Stomach (tissue), 4 donors: Measurements from ENCODE around the gene CCDC148.
A peak's percentile ranks its signal among the peaks of the same experiment; 100 is the strongest.

Source experiments
- EP300 ChIP-seq: sonication (generic); formaldehyde crosslinking; IDR thresholded peaks from one replicate; pipeline ENCODE4 v1.6.1; 2017; ENCODE audit warnings: antibody characterized with exemption
- POLR2A ChIP-seq, 4 donors: fragments of 450-650 bp; IDR thresholded peaks; one replicate each; pipeline ENCODE4 v1.6.1; 2016; ENCODE audit warnings: antibody characterized with exemption in 4 of 4, control low read depth in 2 of 4, mild to moderate bottlenecking in 1 of 4, moderate library complexity in 1 of 4
- POLR2AphosphoS5 ChIP-seq, 3 donors: sonication (generic); formaldehyde crosslinking; IDR thresholded peaks; one replicate each; pipeline ENCODE4 v1.6.1; 2016; ENCODE audit warnings: antibody characterized with exemption in 3 of 3
- TF ChIP-seq, protein P1 (sequence below), 7 experiments: fragments of 450-650 bp in 4 of 7; fragments of 200-600 bp in 3 of 7; sonication (generic) in 3 of 7; IDR thresholded peaks; one replicate each; pipeline ENCODE4 v1.5.1; 2016 to 2019; ENCODE audit warnings: antibody characterized with exemption in 7 of 7, control low read depth in 2 of 7, mild to moderate bottlenecking in 1 of 7

DNA sequence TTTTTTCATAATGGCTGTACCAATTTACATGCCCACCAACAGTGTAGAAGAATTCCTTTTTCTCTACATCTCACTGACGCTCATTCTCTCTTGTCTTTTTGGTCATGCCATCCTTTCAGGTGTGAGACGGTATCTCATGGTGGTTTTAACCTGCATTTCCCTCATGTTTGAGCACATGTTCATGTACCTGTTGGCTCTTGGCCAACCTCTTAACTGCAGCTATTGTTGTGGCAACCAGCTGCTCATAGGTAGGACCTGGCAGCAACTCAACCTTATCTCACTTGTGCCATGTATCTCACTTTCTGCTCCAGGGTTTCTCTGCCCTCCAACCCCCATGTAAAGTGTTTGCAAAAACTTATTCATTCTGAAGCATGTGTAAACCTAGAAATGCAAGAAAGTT, 187.4 kb downstream of the CCDC148 start:
- TF ChIP-seq, protein P1, sequence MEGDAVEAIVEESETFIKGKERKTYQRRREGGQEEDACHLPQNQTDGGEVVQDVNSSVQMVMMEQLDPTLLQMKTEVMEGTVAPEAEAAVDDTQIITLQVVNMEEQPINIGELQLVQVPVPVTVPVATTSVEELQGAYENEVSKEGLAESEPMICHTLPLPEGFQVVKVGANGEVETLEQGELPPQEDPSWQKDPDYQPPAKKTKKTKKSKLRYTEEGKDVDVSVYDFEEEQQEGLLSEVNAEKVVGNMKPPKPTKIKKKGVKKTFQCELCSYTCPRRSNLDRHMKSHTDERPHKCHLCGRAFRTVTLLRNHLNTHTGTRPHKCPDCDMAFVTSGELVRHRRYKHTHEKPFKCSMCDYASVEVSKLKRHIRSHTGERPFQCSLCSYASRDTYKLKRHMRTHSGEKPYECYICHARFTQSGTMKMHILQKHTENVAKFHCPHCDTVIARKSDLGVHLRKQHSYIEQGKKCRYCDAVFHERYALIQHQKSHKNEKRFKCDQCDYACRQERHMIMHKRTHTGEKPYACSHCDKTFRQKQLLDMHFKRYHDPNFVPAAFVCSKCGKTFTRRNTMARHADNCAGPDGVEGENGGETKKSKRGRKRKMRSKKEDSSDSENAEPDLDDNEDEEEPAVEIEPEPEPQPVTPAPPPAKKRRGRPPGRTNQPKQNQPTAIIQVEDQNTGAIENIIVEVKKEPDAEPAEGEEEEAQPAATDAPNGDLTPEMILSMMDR (IDR thresholded peaks at IDR 0.05), result no peak
- TF ChIP-seq POLR2A (IDR thresholded peaks at IDR 0.05) (no peak), EP300 (no peak), POLR2AphosphoS5 (IDR thresholded peaks at IDR 0.05) (peak in 1 of 3 donors; percentile 26)
